Hematopoietic multipotent progenitor cell treated with erythropoietin and hydrocortisone succinate and interleukin-3 and kit ligand, for 17 days (in vitro differentiated cells): ENCODE data around the gene C13orf46.

Experiments used
- DNase-seq: peaks from one replicate; pipeline ENCODE4 v3.0.0-alpha.2; 2015; ENCODE audit warnings: low spot score

The C13orf46 gene

DNA sequence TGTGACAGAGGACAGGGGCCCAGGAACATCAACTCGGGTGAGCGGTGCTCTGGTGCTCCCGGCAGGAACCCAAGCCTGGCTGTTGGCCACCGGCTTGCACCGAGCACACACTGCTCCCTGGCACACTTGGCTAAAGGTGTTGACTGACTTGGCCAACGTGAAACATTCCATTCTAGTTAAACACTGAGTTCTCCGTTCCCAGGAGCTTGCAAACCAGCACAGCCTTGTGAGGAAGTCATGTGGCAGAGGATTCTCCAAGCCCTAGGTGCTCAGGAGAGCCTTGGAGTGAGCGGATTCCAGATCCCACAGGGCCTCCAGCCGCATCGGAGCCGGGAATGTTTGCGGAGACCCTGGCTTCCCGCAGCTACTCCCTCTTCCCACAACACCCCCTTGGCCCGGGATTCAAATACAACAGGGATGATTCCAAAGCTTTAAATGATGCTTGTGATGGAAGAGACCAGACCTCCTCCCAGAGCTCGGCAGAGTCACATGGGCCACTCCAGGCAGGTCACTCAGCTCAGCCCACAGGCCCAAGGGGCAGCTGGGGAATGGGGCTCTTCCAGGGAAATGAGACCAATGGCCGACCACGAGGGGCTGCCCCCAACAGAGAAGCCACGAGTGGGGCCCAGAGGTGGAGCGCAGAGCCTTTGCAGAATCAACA lies 2.9 kb downstream of the C13orf46 start:
- DNase-seq: no peak

GRCh38 chr13:113969973-113970611 lies 3.8 kb downstream of the C13orf46 start:
- DNase-seq: no peak

GRCh38 chr13:113969311-113969972 lies 4.4 kb downstream of the C13orf46 start:
- no peak for DNase-seq

DNA sequence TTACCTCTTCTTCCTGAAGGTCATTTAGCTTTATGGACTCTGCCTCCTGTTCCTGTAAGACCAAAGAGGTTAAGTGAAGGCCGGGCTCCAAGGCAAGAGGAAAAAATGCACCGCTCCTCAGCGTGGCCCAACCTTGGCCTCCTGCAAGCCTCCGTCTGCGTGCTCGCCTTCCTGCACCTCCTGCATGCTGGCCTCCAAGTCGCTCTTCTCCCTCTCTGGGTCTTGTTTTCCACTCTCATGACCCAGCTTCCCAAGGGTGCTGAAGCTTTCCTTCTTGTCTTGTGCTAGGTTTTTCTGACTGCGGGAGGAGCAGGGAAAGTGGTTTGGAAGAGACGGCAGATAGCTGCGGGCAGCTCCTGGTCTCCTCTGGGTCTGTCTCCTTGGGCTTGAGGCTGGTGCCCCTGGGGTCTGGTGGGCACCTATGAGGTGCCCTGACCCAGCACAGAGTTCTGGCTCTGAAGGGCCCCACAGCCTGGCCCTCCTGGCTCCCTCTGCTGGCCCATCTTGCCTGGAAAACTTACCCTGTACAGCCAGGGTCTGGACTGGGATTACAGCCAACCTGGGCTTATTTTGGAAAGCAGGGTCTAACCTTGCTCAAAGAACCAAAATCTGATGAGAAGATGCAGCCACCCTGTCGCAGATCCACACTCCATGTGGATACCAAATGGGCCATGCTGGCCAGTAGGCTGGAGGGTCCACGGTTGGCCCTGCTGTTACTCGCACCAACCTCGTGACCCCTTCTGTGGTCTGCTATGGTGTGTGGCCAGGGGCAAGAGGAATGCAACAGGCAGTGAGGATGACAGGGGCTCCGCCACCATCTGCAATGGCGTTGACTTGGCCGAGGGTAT lies 5.2 kb downstream of the C13orf46 start:
- no peak for DNase-seq

DNA sequence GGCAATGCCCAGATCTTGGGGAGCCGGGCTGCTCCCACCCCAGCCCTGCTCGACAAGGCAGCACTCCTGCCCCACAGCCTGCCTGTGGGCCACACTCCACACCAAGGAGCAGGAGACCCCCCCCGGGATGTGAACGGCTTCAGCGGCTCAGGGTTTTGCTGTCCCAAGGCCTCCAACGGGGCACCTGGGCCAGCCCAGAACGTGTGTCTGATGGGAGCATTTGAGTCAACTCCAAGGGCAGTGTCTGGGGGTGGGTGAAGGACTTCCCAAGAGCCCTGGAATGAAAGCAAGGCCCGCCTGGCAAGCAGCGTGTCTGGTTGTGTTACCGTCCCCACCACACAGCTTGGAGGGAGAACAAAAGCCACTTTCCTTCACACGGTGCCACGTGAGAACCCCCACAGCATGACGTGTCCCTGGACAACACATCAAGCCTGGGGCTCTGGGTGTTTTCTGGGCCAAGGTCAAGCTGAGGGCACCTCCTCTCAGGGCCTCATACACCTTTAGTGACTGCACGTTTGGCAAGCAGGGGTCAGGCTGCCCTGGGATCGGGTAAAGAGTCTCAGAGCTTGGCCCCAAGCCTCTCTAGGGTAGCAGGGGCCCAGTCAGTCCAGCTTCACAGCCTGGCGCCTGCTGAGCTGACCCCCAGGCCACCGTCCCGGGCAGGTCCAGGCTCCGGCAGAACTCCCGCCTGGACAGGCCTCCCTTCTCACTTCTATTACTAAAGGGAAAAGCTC lies 6.0 kb downstream of the C13orf46 start:
- DNase-seq: no peak

DNA sequence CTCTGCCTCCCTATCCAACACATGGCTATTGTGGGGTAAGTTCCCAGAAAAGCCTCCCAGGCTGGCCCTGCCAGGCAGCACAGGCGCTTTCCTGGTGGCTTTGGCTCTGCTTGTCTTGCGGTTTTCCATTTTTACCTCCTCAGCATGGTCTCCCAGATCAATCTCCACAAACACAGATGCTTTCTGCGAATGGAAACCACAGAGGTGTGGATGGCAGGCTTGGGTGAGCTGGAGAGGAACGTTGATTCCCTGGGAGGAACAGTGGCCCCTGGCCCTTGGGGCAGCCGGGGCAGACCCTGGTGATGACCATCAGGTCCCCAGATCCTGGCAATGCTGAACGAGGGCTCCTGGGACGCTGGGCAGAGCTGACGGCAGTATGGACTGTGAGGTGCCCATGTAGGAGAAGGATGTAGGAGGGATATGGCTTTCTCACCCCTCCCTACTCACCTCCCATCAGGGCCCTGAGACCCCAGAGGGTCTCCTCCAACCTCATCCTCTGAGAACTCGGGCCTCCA lies 6.6 kb downstream of the C13orf46 start:
- DNase-seq: no peak

DNA sequence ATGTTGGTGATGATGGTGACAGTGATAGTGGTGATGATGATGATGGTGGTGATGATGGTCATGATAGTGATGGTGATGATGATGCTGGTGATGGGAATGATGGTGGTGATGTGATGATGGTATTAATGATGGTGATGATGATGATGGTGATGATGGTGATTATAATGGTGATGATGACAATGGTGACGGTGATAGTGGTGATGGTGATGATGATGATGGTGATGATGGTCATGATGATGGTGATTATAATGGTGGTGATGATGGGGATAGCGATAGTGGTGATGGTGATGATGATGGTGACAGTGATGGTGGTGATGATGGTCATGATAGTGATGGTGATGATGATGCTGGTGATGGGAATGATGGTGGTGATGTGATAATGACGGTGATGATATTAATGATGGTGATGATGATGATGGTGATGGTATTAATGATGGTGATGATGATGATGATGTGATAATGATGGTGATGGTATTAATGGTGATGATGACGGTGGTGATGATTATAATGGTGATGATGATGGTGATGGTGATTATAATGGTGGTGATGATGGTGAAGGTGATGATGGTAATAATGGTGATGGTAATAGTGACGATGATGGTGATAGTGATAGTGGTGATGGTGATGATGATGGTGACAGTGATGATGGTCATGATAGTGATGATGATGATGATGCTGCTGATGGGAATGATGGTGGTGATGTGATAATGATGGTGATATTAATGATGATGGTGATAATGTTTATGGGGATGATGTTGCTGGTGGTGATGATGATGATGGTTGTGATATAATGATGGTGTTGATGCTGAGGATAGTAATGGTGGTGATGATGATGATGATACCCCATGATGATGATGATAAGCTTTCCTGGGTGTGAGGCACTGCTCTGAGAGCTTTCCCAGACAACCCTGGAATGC lies 7.7 kb downstream of the C13orf46 start:
- DNase-seq: no peak

- no peak for DNase-seq
Observed at GRCh38 chr13:113965383-113965874, 8.4 kb downstream of the C13orf46 start.

- DNase-seq: no peak
Observed at GRCh38 chr13:113964251-113964995, 9.5 kb downstream of the C13orf46 start.

GRCh38 chr13:113963376-113963775 lies 10.5 kb downstream of the C13orf46 start:
- DNase-seq: no peak

- no peak for DNase-seq
Observed at GRCh38 chr13:113962975-113963374, 10.9 kb downstream of the C13orf46 start.

- no peak for DNase-seq
Observed at GRCh38 chr13:113962386-113962785, 11.5 kb downstream of the C13orf46 start.

DNA sequence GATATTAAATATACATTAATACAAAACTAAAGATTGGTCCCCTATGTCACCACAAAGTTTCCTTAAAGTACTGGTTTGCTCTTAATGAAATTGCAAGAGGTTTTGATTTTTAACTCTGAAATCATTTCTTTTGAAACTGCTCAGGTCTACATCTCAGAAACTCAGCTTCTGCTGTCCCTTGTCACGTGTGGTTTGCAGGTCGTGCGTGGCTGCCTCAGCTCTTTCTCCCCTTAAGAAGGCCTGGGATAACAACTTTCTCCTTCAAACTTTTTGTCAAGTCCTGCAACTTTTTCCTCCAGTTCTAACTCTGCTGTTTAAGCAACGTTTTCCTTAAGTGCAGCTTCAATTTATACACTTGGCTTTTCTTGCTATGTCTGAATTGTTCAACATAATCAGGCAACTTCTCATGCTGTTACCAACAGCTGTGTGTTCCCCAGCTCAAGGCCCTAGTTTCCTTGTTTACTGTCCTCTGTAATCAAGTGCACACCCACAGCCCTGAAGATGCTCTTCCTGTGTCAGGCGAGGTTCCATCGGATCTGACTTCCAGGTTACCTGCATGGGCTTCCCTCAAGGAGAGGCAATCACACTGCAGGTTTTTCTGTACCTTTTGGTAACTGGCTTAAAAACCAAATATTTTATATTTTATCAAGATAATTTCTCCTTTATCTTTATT lies 13.5 kb downstream of the C13orf46 start:
- no peak for DNase-seq

DNA sequence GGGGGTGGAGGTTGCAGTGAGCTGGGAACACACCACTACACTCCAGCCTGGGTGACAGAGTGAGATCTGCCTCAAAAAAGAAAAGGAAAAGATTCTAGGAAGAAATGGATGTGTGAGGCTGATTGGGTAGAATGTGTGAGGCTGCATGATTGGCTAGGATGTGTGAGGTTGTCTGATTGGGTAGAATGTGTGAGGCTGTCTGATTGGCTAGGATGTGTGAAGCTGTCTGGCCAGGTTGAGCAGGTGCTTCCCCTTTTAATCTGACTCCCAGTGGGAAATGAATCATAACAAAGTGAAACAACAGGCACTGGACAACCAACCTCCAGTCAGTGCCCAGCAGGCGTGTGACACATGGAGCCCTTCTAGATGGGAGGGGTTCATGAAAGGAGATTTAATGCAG lies 14.7 kb downstream of the C13orf46 start:
- DNase-seq: no peak

DNA sequence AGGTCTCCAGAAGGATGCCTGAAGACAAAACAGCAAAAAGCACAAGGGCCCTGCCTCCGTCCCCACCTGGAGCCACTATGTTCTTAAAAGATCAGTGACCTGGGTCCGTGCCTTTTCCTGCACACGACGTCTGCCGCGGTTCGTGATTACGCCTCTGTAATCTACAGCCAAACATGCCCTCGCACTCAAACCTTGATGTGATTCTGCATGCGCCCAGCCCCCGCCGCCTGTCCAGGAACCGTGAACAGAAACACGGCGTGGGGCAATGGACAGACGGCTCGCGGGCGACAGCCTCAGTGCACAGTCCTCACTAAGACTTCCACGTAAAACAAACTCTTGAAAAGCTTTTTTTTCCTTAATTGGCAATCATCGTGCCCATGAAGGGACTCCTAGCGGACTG lies 15.5 kb downstream of the C13orf46 start:
- no peak for DNase-seq

DNA sequence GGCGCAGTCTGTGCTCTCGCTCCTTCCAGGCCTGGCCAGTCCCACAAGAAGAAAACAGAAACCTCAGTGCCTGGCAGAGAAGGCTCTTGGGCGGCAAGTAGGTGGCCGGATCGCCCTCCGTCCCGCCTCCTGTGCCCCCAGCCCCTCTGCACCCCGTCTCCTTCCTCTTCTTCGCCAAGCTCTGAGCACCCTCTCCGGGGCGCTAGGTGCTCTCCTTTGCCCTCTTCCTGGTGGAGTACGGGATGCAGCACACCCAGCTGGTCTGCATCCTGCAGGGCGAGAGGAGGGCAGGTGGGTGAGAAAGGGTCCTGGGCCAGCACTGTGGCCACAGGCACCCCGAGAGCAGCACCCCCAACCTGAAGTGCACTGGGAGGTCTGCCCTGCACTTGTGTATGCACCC lies 17.3 kb downstream of the C13orf46 start:
- DNase-seq: no peak

DNA sequence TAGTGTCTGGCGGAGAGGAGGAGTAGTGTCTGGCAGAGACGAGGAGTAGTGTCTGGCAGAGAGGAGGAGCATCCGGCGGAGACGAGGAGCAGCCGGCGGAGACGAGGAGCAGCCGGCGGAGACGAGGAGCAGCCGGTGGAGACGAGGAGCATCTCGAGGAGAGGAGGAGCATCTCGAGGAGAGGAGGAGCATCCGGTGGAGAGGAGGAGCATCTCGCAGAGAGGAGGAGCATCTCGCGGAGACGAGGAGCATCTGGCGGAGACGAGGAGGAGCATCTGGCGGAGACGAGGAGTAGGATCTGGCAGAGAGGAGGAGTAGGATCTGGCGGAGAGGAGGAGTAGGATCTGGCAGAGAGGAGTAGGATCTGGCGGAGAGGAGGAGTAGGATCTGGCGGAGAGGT lies 18.2 kb downstream of the C13orf46 start:
- no peak for DNase-seq

DNA sequence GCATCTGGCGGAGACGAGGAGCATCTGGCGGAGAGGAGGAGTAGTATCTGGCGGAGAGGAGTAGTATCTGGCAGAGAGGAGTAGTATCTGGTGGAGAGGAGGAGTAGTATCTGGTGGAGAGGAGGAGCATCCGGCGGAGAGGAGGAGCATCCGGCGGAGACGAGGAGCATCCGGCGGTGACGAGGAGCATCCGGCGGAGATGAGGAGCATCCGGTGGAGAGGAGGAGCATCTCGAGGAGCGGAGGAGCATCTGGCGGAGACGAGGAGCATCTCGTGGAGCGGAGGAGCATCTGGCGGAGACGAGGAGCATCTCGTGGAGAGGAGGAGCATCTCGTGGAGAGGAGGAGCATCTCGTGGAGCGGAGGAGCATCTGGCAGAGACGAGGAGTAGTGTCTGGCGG lies 18.6 kb downstream of the C13orf46 start:
- DNase-seq: no peak
